ENCODE results near the gene KIF16B.

KIF16B gene

DNA sequence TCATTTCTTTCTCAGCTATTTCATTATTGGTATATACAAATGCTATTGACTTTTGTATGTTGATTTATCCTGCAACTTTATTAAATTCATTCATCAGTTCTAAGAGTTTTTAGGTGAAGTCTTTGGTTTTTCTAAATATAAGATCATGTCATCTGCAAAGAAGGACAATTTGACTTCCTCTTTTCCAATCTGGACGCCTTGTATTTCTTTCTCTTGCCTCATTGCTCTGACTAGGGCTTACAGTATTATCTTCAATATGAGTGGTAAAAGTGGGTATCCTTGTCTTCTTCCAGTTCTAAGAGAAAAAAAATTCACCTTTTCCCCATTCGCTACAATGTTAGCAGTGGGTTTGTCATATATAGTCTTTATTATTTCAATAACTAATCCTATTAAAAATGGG is 38.0 kb downstream of the KIF16B start:
- TF ChIP-seq CTCF (IDR thresholded peaks at IDR 0.05) = no peak
- no peak overlapping the region for H2AFZ ChIP-seq
- H3K9me3 ChIP-seq (ENCODE audit: control insufficient read depth, low read length) = no peaks in the 10 kb centered on the region
- no peak overlapping the region for H3K4me2 ChIP-seq (ENCODE audit: low read length)
- H3K79me2 ChIP-seq = peaks cover 56% of the 10 kb centered on the region
- no peak overlapping the region for H3K4me3 ChIP-seq (ENCODE audit: low read depth, low read length)
- no peak overlapping the region for H3K9ac ChIP-seq
- no peaks in the 10 kb centered on the region for H3K27me3 ChIP-seq (ENCODE audit: control insufficient read depth, insufficient read depth, low read length)
- H3K4me1 ChIP-seq = peaks cover 26% of the 10 kb centered on the region
- H3K36me3 ChIP-seq (ENCODE audit: control insufficient read depth, insufficient read depth, low read length) = no peaks in the 10 kb centered on the region
- H3K27ac ChIP-seq = no peak overlapping the region

GRCh38 chr20:16533502-16533901 is 39.7 kb downstream of the KIF16B start:
- peaks cover 55% of the 10 kb centered on the region for H3K79me2 ChIP-seq
- H3K27me3 ChIP-seq (ENCODE audit: control insufficient read depth, insufficient read depth, low read length) = no peaks in the 10 kb centered on the region
- no peak overlapping the region for H3K4me3 ChIP-seq (ENCODE audit: low read depth, low read length)
- no peak overlapping the region for H3K27ac ChIP-seq
- H3K9ac ChIP-seq = no peak overlapping the region
- no peak overlapping the region for H3K4me2 ChIP-seq (ENCODE audit: low read length)
- peaks cover 14% of the 10 kb centered on the region for H3K4me1 ChIP-seq
- no peak overlapping the region for H2AFZ ChIP-seq
- no peaks in the 10 kb centered on the region for H3K9me3 ChIP-seq (ENCODE audit: control insufficient read depth, low read length)
- H3K36me3 ChIP-seq (ENCODE audit: control insufficient read depth, insufficient read depth, low read length) = no peaks in the 10 kb centered on the region
- no peak for TF ChIP-seq CTCF (IDR thresholded peaks at IDR 0.05)

DNA sequence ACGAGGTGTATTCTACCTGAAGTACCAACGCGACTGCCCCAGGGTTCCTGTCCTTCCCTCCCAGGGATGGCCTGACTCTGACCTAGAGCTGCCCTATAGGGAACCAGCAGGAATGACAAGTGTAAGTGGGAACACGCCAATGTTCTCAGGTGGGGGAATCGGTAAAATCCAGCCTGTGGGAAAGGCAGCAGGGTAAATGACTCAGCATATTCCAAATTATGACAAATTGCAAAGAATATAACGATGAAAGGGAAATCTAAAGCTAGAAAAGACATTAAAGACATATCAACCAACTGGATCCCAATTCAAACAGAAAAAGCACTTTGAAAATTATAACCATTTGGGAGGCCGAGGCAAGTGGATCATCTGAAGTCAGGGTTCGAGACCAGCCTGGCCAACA is 41.8 kb downstream of the KIF16B start:
- Histone ChIP-seq H3K9me3 (ENCODE audit: control insufficient read depth, low read length) (no peaks in the 10 kb centered on the region), H3K36me3 (ENCODE audit: control insufficient read depth, insufficient read depth, low read length) (no peaks in the 10 kb centered on the region), H3K4me3 (ENCODE audit: low read depth, low read length) (no peak overlapping the region), H3K4me2 (ENCODE audit: low read length) (no peak overlapping the region), H2AFZ (no peak overlapping the region), H3K9ac (no peak overlapping the region), H3K27ac (no peak overlapping the region), H3K79me2 (peaks cover 49% of the 10 kb centered on the region), H3K4me1 (peaks cover 9% of the 10 kb centered on the region), H3K27me3 (ENCODE audit: control insufficient read depth, insufficient read depth, low read length) (no peaks in the 10 kb centered on the region)
- no peak for TF ChIP-seq CTCF (IDR thresholded peaks at IDR 0.05)

- H2AFZ ChIP-seq = no peak overlapping the region
- no peak overlapping the region for H3K4me3 ChIP-seq (ENCODE audit: low read depth, low read length)
- no peak overlapping the region for H3K27ac ChIP-seq
- no peak for TF ChIP-seq CTCF (IDR thresholded peaks at IDR 0.05)
- H3K36me3 ChIP-seq (ENCODE audit: control insufficient read depth, insufficient read depth, low read length) = no peaks in the 10 kb centered on the region
- peaks cover 9% of the 10 kb centered on the region for H3K4me1 ChIP-seq
- no peaks in the 10 kb centered on the region for H3K9me3 ChIP-seq (ENCODE audit: control insufficient read depth, low read length)
- no peak overlapping the region for H3K4me2 ChIP-seq (ENCODE audit: low read length)
- peaks cover 45% of the 10 kb centered on the region for H3K79me2 ChIP-seq
- H3K27me3 ChIP-seq (ENCODE audit: control insufficient read depth, insufficient read depth, low read length) = no peaks in the 10 kb centered on the region
- H3K9ac ChIP-seq = no peak overlapping the region
Observed at GRCh38 chr20:16530201-16530681, 43.0 kb downstream of the KIF16B start.

GRCh38 chr20:16528078-16528477 is 45.2 kb downstream of the KIF16B start:
- TF ChIP-seq CTCF (IDR thresholded peaks at IDR 0.05) = no peak
- H3K27me3 ChIP-seq (ENCODE audit: control insufficient read depth, insufficient read depth, low read length) = no peaks in the 10 kb centered on the region
- H3K36me3 ChIP-seq (ENCODE audit: control insufficient read depth, insufficient read depth, low read length) = no peaks in the 10 kb centered on the region
- H3K9me3 ChIP-seq (ENCODE audit: control insufficient read depth, low read length) = no peaks in the 10 kb centered on the region
- no peak overlapping the region for H3K9ac ChIP-seq
- no peak overlapping the region for H3K4me3 ChIP-seq (ENCODE audit: low read depth, low read length)
- peaks cover 7% of the 10 kb centered on the region for H3K4me1 ChIP-seq
- H3K79me2 ChIP-seq = peaks cover 61% of the 10 kb centered on the region
- H3K4me2 ChIP-seq (ENCODE audit: low read length) = no peak overlapping the region
- no peak overlapping the region for H3K27ac ChIP-seq
- H2AFZ ChIP-seq = no peak overlapping the region

Measured in parathyroid adenoma (tissue), 2 donors.